HUES64 (cell line): Measurements from ENCODE around the gene TNFSF10.
"Not testable (repeated sequence)": the region's sequence is repeated elsewhere in the genome, so short reads cannot be mapped to it uniquely, and the experiment has no call there.

ENCODE experiments used
- H3K27ac ChIP-seq: 2 replicates; pipeline ENCODE4 v1.7.0; 2013; ENCODE audit warnings: low read depth, low read length, inconsistent platforms
- H3K27me3 ChIP-seq: 2 replicates; pipeline ENCODE4 v1.6.1; 2013; ENCODE audit warnings: mild to moderate bottlenecking, low read length; ENCODE audit not compliant: insufficient read depth
- H3K36me3 ChIP-seq: 2 replicates; pipeline ENCODE4 v1.6.1; 2013; ENCODE audit warnings: mild to moderate bottlenecking, low read length; ENCODE audit not compliant: insufficient read depth
- H3K4me1 ChIP-seq: 2 replicates; pipeline ENCODE4 v1.6.1; 2013; ENCODE audit warnings: mild to moderate bottlenecking, low read length, moderate library complexity; ENCODE audit not compliant: insufficient read depth
- H3K4me3 ChIP-seq: 2 replicates; pipeline ENCODE4 v1.5.1; 2013; ENCODE audit warnings: mild to moderate bottlenecking, low read length, moderate library complexity
- H3K9ac ChIP-seq: 2 replicates; pipeline ENCODE4 v1.6.1; 2013; ENCODE audit warnings: mild to moderate bottlenecking, low read depth, low read length
- H3K9me3 ChIP-seq: 2 replicates; pipeline ENCODE4 v1.6.1; 2013; ENCODE audit warnings: low read depth, low read length; ENCODE audit not compliant: insufficient read depth
- WGBS: fragments of 150-250, 120-280 bp; methylation state at CpG from one replicate; pipeline ENCODE4 v1.1.7; 2013; ENCODE audit warnings: missing lambda C conversion rate; 5-methylcytosine and 5-hydroxymethylcytosine counted together

Gene TNFSF10

DNA sequence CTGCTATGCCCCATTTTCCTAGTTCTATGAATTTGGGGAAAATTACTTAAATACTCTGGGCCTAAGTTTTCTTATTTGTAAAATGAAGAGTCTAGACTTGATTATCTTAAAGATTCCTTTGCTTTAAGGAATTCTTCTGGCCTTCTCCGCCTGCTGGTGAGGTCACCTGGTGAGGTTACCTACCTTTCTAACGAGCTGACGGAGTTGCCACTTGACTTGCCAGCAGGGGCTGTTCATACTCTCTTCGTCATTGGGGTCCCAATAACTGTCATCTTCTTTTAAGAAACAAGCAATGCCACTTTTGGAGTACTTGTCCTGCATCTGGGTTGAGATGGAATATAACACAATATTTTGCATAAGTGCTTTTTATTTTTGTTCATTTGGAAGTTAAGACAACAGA, 8.6 kb downstream of the TNFSF10 start:
- Histone ChIP-seq H3K27ac (no peak overlapping the region), H3K36me3 (no peaks in the 10 kb centered on the region), H3K4me3 (no peak overlapping the region), H3K27me3 (no peaks in the 10 kb centered on the region), H3K4me1 (peaks cover 5% of the 10 kb centered on the region; the same call in 1 of the 2 replicates), H3K9me3 (no peaks in the 10 kb centered on the region), H3K9ac (no peak overlapping the region)
- WGBS: 82% methylated on average over 4 of the region's 4 CpGs

DNA sequence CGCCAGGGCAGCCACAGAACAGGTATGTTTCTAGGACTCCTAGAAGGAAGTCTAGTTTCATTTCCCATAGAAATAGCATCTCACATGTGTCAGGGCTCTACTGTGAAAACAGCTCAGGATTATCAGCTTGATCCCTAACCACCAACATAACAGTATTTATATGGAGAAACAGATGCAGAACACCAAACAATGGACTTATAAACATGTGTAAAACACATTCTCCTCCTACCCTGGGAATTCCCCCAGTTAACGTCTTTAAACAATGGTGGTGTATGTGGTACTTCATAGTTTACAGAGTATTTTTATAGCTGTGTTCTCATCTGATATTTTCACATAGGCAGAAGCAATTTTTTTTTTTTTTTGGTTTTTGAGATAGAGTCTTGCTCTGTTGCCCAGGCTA, 9.7 kb downstream of the TNFSF10 start:
- H3K27ac ChIP-seq: no peak overlapping the region
- H3K4me3 ChIP-seq: no peak overlapping the region
- H3K9ac ChIP-seq: no peak overlapping the region
- no peaks in the 10 kb centered on the region for H3K36me3 ChIP-seq
- no peaks in the 10 kb centered on the region for H3K27me3 ChIP-seq
- H3K4me1 ChIP-seq: peaks cover 5% of the 10 kb centered on the region; the same call in 1 of the 2 replicates
- no peaks in the 10 kb centered on the region for H3K9me3 ChIP-seq
- 100% methylated on average over 1 of the region's 2 CpGs for WGBS

DNA sequence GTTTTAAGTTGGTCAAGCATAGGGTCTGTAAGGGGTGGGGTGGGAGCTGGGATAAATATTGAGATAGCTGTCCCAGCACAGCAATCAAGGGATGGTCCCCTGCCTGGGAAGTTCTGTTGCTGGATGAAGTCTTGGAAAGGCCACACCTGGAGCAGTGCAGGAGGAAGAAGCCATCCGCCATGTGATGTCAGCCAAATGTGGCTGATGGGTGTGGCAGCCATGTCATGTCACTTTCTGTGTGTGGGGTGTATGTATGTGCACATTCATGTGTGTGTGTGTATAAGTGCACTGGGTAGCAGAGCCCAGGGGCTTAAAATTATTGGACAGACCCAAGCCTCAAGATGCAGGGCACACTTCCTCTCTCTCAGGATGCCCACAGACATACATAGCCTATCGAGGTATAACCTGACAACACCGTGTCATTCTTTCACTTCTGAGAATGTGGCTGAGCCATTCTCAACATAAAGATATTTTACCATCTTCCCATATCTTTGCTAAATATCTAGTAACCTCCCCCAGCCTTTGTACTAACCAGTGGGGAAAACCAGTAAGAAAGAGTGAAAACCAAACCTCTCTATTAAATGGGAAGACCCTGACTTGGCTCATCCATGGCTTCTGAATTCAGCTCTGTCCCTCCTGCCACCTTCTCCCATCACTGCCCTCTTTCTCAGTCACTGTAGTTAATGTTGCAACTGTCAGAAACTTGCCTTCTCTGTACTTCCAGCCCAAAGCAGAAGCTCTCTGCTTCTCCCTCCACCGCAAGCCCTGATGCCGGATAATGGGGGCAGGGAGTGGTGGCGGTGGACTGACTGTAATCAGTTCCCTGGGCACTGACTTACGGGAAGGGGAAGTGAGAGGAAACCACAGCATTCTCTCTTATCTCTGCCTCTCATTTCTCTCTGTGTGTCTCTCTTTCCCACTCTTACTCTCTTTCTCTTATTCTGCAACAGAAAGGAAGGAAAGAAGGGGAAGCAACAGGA, 11.2 kb downstream of the TNFSF10 start:
- H3K27ac ChIP-seq: no peak overlapping the region
- H3K27me3 ChIP-seq: no peaks in the 10 kb centered on the region
- H3K4me1 ChIP-seq: peaks cover 5% of the 10 kb centered on the region; the same call in 1 of the 2 replicates
- H3K36me3 ChIP-seq: no peaks in the 10 kb centered on the region
- H3K9ac ChIP-seq: no peak overlapping the region
- H3K9me3 ChIP-seq: no peaks in the 10 kb centered on the region
- WGBS: 85% methylated on average over 7 of the region's 7 CpGs
- H3K4me3 ChIP-seq: no peak overlapping the region

DNA sequence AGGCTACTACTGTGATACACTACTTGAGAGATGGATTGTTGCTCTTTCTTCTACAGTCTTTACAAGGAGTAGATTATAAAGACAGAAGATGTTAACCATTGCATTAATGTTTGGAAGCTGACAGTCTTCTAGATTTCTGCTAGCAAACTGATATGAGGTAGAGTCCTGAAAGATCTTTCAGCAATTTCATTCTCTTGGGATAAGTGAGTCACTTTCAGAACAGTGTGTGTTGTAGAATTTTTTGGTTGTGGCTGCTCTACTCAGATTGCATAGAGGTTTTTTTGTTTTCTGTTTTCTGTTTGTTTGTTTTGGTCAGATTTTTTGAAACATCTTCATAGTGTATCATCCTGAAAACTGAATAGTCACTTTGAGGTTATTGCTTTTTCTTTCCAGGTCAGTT, 17.1 kb downstream of the TNFSF10 start:
- no peak overlapping the region for H3K27ac ChIP-seq
- no peak overlapping the region for H3K4me3 ChIP-seq
- H3K4me1 ChIP-seq: no peaks in the 10 kb centered on the region
- 0 out of 2 replicates have a peak, but pooled peaks cover 3% of the 10 kb centered on the region for H3K9me3 ChIP-seq
- H3K9ac ChIP-seq: no peak overlapping the region
- no peaks in the 10 kb centered on the region for H3K36me3 ChIP-seq
- H3K27me3 ChIP-seq: no peaks in the 10 kb centered on the region

DNA sequence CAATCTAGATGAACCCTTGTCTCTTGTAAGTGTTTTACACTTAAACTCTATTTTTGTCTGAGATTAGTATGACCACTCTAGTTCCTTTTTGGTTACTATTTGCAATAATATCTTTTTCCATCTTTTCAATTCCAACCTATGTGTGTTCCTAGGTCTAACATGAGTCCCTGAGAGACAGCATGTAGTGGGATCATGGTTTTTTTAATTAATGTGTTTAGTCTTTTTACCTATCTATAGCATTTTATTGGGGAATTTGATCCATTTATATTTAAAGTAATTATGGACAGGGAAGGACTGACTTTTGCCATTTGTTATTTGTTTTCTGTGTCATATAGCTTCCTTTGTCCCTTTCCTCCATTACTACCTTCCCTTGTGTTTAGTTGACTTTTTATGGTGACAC, 21.7 kb downstream of the TNFSF10 start:
- Histone ChIP-seq H3K27ac (no peak overlapping the region), H3K4me1 (no peaks in the 10 kb centered on the region), H3K9me3 (0 out of 2 replicates have a peak, but pooled peaks cover 3% of the 10 kb centered on the region), H3K4me3 (no peak overlapping the region), H3K36me3 (no peaks in the 10 kb centered on the region), H3K27me3 (no peaks in the 10 kb centered on the region), H3K9ac (no peak overlapping the region)

DNA sequence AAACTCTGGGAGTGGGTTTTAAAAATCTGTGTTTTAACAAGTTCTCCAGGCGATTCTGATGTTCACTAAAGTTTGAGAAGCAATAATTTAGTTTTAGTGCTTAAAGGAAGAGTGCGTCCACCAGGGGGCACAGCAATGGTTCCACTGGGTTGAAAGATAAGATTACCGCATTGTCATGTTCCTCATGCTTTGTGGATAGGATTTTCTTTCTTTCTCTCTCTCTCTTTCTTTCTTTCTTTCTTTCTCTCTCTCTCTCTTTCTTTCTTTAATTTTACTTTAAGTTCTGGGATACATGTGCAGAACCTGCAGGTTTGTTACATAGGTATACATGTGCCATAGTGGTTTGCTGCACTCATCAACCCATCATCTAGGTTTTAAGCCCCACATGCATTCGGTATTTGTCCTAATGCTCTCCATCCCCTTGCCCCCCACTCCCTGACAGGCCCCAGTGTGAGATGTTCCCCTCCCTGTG, 33.0 kb downstream of the TNFSF10 start:
- not testable (repeated sequence) for H3K9ac ChIP-seq, H3K4me1 ChIP-seq, H3K9me3 ChIP-seq, H3K27ac ChIP-seq, H3K4me3 ChIP-seq, H3K27me3 ChIP-seq, H3K36me3 ChIP-seq
- 40% methylated on average over 4 of the region's 4 CpGs for WGBS

DNA sequence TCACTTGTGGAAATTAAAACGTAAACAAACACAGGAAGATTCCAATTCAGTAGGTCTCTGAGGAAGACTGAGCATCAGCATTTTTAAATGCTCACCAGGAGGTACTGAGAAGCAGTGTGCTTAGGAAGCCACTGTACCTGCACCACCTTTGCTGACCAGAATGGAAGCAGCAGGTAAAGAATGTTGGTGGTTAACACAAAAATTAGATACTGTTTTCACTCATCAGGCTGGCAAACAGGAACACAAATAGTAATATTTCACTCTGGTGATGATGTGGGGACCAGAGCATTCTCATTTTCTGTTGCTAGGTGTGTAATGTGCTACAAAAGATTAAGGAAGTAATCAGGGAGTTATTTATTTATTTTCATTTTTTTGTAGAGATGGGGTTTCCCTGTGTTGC, 45.1 kb downstream of the TNFSF10 start:
- no peaks in the 10 kb centered on the region for H3K4me1 ChIP-seq
- H3K9me3 ChIP-seq: no peaks in the 10 kb centered on the region
- no peak overlapping the region for H3K9ac ChIP-seq
- no peak overlapping the region for H3K27ac ChIP-seq
- 86% methylated on average over 1 of the region's 1 CpG for WGBS
- H3K36me3 ChIP-seq: no peaks in the 10 kb centered on the region
- no peak overlapping the region for H3K4me3 ChIP-seq
- H3K27me3 ChIP-seq: no peaks in the 10 kb centered on the region

DNA sequence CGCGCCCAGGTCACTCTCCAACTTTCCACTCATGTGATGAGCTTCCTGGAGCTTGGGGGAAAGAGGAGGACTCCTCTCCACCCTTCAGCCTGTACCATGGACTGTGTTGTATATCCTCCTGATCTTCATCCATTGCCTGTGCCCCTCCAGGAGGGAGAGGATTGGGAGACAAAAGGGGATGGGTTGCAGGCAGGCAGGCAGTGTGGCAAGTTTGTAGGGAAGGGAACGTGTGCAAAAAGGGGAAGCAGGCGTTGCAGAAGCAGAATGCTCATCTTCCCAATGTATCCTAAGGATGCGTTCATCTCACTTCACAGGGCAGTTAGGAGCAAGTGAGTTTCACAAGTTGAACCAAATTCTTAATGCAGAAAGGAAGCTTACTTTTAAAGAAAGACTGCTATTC, 46.9 kb downstream of the TNFSF10 start:
- Histone ChIP-seq H3K9ac (no peak overlapping the region), H3K4me1 (no peaks in the 10 kb centered on the region), H3K9me3 (no peaks in the 10 kb centered on the region), H3K36me3 (no peaks in the 10 kb centered on the region), H3K4me3 (no peak overlapping the region), H3K27ac (no peak overlapping the region), H3K27me3 (no peaks in the 10 kb centered on the region)
- 85% methylated on average over 3 of the region's 5 CpGs for WGBS

DNA sequence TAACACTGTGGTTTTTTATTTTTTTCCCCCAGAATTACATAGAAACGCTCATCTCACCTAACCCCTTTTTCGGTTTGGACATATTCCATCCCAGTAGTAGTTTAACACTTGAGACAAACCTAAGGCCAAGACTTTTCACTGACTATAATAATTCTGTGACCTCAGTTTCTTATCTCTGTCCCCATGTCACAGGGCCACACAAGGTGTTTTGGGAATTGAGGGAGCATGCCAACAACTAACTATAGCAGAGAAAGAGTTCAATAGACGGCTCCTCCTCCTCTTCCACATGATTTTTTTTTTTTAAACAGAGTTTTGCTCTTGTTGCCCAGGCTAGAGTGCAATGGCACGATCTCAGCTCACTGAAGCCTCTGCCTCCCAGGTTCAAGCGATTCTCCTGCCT, 47.5 kb downstream of the TNFSF10 start:
- no peak overlapping the region for H3K4me3 ChIP-seq
- no peaks in the 10 kb centered on the region for H3K4me1 ChIP-seq
- 95% methylated on average over 5 of the region's 5 CpGs for WGBS
- no peaks in the 10 kb centered on the region for H3K27me3 ChIP-seq
- H3K27ac ChIP-seq: no peak overlapping the region
- H3K9me3 ChIP-seq: no peaks in the 10 kb centered on the region
- no peak overlapping the region for H3K9ac ChIP-seq
- H3K36me3 ChIP-seq: no peaks in the 10 kb centered on the region

DNA sequence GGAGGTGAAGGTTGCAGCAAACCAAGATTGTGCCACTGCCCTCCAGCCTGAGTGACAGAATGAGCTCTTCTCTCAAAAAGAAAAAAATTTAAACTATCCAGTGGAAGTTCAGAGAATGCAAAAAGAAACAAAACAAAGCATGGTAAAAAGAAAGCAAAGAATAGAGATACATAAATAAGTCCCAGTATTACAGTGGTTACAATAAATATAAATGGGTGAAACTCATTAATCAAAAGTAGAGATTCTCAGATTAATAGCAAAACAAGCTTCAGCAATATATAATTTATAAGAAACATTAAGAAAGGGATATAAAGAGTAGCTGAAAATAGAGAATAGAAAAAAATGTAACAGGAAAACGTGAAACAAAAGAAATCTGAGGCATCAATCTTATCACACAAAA, 51.3 kb downstream of the TNFSF10 start:
- Histone ChIP-seq H3K9me3 (no peaks in the 10 kb centered on the region), H3K4me3 (no peak overlapping the region), H3K36me3 (no peaks in the 10 kb centered on the region), H3K4me1 (no peaks in the 10 kb centered on the region; the same call in 1 of the 2 replicates), H3K27me3 (no peaks in the 10 kb centered on the region), H3K27ac (no peak overlapping the region), H3K9ac (no peak overlapping the region)
- WGBS: no CpG with 5 or more reads among the region's 1 CpG

DNA sequence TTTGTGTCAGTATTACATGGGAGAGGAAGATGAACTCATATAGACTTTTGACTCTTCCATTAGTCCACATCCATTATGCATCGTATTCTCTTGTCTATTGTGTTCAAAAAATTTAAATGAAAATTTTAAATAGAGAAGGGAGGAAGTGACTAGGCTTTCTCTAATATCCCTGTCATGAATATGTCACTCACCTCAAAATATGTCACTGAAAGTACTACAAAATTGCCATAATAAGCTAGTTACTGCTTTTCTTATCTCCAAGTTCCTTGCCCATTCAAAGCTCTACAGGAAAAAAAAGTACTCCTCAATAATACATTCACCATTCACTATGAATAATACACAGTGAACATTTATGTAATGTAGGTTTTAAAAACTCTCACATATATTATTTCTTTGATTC, 52.6 kb downstream of the TNFSF10 start:
- H3K27me3 ChIP-seq: no peaks in the 10 kb centered on the region
- H3K9ac ChIP-seq: no peak overlapping the region
- no peaks in the 10 kb centered on the region; the same call in 1 of the 2 replicates for H3K4me1 ChIP-seq
- no peak overlapping the region for H3K27ac ChIP-seq
- no peaks in the 10 kb centered on the region for H3K9me3 ChIP-seq
- H3K36me3 ChIP-seq: no peaks in the 10 kb centered on the region
- no CpG with 5 or more reads among the region's 1 CpG for WGBS
- no peak overlapping the region for H3K4me3 ChIP-seq
